ENCODE results near the gene PPP1R3D. TPM values are rescaled to one million over a fixed set of nuclear protein-coding genes. Genes with fewer than 3 reads are reported as not detected.

Gene PPP1R3D
- total and polyA plus RNA-seq, 2 of the 8 experiments (the other 6 are each of a cell fraction or from before 2014, with no cell fraction given): 1.4 to 3.9 TPM

DNA sequence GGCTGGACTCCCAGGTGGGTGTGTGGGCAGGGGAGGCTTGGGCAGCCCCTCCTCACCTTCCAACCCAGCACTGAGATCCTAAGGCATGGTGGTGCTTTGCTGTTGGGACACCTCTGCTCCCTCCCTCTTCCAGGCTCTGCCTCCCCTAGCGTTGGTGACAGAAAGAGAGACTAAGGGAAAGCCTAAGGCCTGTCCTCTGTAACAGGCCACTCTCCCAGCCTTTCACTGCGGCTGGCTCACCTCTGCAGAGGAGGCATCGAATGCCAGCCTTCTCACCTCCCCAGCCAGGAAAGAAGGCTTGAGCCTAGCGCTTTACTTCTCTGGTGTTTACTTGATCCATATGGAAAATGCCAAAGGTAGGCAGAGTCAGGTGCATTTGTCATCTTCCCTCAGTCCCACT, 14.6 kb upstream of the PPP1R3D start (continued):
- TF ChIP-seq, protein P1, sequence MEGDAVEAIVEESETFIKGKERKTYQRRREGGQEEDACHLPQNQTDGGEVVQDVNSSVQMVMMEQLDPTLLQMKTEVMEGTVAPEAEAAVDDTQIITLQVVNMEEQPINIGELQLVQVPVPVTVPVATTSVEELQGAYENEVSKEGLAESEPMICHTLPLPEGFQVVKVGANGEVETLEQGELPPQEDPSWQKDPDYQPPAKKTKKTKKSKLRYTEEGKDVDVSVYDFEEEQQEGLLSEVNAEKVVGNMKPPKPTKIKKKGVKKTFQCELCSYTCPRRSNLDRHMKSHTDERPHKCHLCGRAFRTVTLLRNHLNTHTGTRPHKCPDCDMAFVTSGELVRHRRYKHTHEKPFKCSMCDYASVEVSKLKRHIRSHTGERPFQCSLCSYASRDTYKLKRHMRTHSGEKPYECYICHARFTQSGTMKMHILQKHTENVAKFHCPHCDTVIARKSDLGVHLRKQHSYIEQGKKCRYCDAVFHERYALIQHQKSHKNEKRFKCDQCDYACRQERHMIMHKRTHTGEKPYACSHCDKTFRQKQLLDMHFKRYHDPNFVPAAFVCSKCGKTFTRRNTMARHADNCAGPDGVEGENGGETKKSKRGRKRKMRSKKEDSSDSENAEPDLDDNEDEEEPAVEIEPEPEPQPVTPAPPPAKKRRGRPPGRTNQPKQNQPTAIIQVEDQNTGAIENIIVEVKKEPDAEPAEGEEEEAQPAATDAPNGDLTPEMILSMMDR (IDR thresholded peaks at IDR 0.05; ENCODE audit: control extremely low read depth in 1 of 3, insufficient read depth in 1 of 3, low read depth in 1 of 3, low read length in 3 of 3): no peak

Data from H1 (cell line).